ENCODE measurements around the gene RRN3.
"Not testable (repeated sequence)": the region's sequence is repeated elsewhere in the genome, so short reads cannot be mapped to it uniquely, and the experiment has no call there.

RRN3 gene

GRCh38 chr16:15099366-15099909 is 5.4 kb upstream of the RRN3 start:
- DNase-seq, result not testable (repeated sequence)

- not testable (repeated sequence) for DNase-seq
These were observed 2.5 kb upstream of the RRN3 start for GRCh38 chr16:15096583-15096972.

GRCh38 chr16:15093571-15093954 is 509 bp downstream of the RRN3 start:
- not testable (repeated sequence) for DNase-seq

GRCh38 chr16:15090663-15091269 is 3.3 kb downstream of the RRN3 start:
- not testable (repeated sequence) for DNase-seq

- not testable (repeated sequence) for DNase-seq
These were observed 11.3 kb downstream of the RRN3 start for GRCh38 chr16:15082788-15083187.

- DNase-seq, result not testable (repeated sequence)
These were observed 13.2 kb downstream of the RRN3 start for GRCh38 chr16:15080883-15081282.

- DNase-seq, result not testable (repeated sequence)
These were observed 17.9 kb downstream of the RRN3 start for GRCh38 chr16:15076161-15076560.

GRCh38 chr16:15073101-15073500 is 21.0 kb downstream of the RRN3 start:
- no peak for DNase-seq

- not testable (repeated sequence) for DNase-seq
These were observed 21.9 kb downstream of the RRN3 start for GRCh38 chr16:15071916-15072769.

GRCh38 chr16:15071013-15071412 is 23.1 kb downstream of the RRN3 start:
- DNase-seq, result not testable (repeated sequence)

GRCh38 chr16:15066690-15067089 is 27.4 kb downstream of the RRN3 start:
- DNase-seq, result not testable (repeated sequence)

- not testable (repeated sequence) for DNase-seq
These were observed 28.1 kb downstream of the RRN3 start for GRCh38 chr16:15065961-15066360.

GRCh38 chr16:15062085-15062810 is 31.8 kb downstream of the RRN3 start:
- not testable (repeated sequence) for DNase-seq

GRCh38 chr16:15059324-15059723 is 34.7 kb downstream of the RRN3 start:
- DNase-seq, result no peak

- no peak for DNase-seq
These were observed 36.2 kb downstream of the RRN3 start for GRCh38 chr16:15057681-15058417.

- DNase-seq, result peak; percentile 67
These were observed 38.7 kb downstream of the RRN3 start for GRCh38 chr16:15055141-15056053.

GRCh38 chr16:15054357-15055140 is 39.5 kb downstream of the RRN3 start:
- no peak for DNase-seq

- no peak for DNase-seq
These were observed 40.2 kb downstream of the RRN3 start for GRCh38 chr16:15053904-15054303.

- DNase-seq, result no peak
These were observed 41.2 kb downstream of the RRN3 start for GRCh38 chr16:15052747-15053476.
